ENCODE measurements around the gene SNED1.

SNED1 gene

DNA sequence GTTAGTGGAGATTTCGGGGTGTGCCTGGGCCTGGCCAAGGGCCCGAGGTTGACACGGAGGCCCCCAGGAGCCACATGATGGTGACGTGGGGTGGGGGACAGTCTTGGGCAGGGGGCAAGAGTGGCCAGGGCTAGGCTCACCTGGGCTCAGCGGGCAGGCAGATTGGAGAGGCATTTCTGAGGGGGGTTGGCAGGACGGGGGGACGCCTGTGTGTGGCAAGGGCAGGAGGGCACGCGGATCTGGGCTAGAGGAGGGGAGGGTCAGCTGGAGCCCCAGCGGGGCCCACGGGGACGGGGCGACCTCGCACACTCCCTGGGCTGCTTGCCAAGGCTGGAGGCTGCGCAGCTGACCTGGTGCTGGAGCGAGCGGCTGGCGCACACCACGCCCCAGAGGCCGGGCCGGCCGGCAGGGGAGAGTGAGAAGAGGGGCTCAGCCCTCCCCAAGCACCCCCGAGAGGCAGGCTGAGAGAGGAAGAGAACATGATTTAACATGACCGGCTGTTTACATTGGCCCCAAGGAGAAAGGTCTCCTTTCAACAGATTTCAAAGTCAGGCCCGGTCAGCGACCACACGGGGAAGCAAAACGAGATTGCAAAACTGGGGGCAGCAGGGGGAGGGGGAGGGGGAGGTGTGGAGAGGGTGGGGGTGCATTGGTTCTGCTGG, 38.0 kb upstream of the SNED1 start:
- DNase-seq = no peak

DNA sequence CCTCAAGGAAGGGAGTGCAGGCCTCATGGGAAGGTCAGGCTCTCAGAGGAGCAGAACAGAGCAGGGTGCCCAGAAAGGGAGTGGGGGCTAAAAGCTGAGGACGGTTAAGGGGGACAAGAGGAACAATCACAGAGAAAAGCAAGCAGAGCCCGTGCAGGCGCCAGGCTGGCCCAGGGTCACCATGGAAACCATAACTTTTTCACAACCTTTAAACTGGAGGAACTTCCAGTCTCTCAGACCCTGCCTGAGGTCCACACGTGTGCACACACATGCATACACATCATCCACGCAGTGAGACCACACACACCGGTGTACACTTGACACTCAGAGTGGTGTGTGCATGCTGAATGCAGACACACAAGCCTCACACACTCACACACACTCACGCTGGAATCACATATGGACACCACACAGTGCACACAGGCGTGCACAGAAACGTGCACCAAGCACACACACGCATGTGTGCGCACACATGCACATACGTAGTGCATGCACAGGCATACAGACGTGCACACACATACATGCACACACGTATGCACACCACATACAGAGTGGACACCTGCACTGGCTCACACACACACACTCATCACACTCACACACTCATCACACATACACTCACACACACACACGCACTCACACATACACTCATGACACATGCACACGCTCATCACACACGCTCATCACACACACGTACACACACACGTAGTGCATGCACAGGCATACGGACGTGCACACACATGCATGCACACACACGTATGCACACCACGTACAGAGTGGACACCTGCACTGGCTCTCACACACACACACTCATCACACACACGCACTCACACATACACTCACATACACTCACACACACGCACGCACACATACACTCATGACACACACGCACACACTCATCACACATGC, 37.2 kb upstream of the SNED1 start:
- no peak for DNase-seq

DNA sequence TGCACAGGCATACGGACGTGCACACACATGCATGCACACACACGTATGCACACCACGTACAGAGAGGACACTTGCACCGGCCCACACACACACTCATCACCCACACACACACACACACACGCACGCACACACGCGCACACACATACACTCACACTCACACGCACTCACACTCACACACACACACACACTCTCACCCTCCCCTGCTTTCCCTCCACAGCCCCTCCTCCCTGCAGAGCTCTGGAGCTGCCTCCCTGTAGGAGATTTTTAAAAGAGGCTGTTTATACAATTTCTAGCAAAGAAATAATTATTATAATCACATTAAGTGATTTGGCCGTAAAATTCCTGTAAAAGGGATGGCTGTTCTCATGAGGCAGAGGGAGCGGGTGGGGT, 36.5 kb upstream of the SNED1 start:
- no peak for DNase-seq

DNA sequence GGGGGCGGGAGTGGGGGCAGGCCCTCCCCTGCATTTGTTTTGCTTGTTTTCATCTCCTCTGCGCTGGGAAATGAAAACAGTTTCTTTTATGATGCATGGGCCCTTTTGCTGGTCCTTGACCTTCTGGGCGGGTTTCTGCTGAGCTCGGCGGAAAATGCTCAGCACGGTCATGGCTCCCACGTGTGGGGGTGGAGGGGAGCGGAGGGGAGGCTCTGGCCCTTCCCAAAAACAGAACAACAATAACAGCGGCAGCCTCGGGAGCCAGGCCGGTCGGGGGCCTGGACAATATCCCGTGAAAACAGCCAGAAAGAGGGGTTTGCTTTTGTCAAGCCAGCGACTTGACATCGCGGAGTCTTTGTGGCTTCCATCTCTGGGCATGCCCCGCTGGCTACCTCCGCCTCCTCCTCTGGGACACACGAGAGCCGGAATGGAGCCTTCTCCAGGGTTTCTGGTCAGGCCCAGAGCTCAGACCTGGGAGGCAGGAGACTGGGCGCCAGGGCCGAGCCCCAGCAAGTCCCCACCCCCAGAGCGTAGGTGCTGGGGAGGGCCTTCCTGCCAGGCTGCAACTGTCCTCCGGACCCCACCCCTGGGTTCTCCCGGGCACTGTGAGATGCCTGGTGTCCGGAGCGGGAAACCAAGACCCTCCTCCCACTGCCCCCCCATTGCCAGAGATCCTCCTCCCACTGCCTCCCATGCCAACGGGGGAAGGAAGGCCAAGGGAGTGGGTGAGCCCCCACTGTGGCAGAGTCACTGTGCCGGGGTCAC, 35.9 kb upstream of the SNED1 start:
- no peak for DNase-seq

DNA sequence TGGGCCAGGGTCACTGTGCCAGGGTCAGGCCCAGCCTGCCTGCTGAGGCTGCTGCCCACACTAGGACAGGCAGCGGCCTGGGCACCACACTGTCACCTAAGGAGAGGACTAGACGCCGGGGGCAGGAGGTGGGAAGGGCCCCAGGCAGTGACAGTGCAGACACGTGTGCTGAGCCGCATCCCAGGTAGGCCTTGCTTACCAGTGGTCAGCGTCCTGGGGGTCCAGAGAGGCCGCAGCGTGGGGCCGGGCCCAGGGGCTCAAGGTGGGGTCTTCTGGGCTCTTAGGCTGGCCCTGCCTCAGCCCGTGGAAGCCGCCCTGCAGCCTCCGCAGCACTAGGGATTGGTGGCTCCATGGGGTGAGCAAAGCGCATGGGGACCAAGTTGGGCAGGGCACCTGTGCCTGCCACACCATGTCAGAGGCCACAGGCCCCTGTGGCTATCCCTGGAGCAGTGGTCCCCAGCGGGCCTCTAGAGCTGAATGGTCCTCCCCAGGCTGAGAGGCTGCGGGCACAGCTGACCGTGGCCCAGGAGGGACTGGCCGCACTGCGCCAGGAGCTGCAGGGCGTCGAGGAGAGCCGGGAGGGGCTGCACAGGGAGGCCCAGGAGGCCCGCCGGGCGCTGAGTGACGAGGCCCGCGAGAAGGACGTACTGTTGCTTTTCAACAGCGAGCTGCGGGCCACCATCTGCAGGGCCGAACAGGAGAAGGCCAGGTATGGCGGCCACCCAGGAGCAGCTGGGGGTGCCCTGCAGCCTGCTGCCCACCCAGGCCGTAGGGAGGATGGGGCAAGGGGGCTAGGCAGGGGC, 35.2 kb upstream of the SNED1 start:
- no peak for DNase-seq

DNA sequence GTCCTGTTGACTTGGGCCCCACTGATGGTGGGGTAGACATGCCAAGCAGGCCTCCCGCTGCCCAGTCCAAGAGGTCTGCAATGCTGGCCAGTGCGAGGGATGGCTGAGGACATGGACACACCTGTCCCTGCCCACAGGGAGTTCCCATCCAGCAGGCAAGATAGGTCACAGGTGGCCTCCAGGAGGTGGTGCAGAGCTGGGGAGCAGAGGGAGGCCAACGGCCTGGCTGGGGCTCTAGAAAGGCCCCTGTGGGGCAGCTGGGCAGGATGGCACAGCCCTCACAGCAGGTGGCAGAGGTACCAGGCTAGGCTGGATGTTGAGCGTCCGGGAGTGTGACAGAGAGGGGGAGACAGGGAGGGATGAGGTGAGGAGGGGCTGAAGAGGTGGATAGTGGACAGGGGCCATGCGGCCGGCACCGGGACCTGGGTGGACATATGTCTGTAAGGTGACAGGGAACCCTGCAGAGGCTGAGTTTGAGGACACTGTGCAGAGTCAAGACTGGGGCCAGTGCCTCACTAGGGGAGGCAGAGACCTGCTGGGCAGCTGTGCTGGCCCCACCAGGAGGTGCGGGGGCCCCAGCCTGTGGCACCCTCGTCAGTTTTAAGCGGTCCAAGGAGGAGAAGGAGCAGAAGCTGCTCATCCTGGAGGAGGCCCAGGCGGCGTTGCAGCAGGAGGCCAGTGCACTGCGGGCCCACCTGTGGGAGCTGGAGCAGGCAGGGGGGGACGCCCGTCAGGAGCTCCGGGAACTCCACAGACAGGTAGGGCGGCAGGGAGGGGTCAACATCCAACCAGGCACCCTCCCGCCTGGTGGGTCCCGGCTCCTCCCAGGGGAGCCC, 34.3 kb upstream of the SNED1 start:
- no peak for DNase-seq

DNA sequence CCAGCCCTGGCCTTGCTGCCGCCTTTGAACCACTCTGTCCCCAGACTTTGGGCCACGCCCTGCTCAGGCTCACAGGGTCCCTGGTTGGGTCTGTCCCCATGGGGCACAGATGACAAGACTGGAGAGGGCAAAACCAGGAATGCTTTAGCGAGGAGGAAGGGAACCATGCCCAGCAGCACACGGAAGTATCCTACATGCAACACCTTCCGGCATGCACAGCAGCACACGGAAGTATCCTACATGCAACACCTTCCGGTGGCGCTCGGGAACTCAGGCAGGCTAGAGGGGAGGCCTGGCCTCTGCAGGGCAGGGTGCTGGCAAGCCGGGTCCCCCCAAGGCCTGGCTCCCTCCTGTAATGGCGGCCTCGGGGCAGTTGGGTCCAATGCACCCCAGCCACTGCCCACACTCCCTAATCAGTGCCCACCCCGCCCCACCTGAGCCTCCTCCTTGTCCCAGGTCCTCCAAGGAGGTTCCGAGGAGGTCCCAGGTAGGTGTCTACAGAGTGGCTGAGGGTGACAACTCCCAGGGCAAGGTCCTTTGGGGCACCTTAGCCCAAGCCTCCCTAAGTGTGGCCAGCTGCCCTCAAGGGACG, 33.6 kb upstream of the SNED1 start:
- no peak for DNase-seq

DNA sequence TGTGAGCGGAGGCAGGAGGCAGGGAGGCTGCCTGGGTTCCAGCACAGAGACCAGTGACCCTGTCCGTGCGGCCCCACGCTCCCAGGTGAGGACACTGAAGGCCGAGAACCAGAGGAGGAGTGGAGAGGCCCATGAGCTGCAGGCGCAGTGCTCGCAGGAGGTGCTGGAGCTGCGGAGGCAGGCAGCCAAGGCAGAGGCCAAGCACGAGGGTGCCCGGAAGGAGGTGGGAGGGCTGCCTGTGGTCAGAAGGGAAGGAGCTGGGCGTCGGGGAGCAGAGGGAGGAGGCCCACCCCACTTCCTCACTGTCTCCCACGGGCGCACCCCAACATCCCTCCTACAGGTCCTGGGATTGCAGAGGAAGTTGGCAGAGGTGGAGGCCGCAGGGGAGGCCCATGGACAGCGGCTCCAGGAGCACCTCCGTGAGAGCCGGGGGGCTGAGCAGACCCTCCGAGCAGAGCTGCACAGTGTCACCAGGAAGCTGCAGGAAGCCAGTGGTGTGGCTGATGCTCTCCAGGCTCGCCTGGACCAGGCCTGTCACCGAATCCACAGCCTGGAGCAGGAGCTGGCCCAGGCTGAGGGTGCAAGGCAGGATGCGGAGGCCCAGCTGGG, 33.0 kb upstream of the SNED1 start:
- no peak for DNase-seq

DNA sequence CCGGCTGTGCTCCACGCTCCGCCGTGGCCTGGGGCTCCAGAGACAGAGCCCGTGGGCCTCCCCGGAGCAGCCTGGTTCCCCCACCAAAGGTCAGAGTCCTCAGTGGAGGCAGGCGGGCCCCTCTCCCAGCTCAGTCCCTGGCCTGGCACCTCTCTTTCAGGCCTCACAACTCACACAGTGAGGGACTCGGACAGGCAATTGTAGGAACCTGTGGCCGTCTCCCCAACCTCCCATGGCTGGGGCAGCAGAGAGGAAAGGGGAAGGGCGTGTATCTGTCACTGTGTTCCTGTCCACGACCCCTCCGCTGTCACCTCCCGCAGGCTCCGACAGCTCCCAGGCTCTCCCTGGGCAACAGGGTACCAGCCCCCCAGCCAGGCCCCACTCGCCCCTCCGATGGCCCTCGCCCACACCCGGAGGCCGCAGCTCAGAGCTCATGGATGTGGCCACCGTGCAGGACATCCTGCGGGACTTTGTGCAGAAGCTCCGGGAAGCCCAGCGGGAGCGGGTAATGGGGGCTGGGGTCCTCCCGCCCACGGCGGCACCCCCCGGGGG, 32.4 kb upstream of the SNED1 start:
- no peak for DNase-seq

DNA sequence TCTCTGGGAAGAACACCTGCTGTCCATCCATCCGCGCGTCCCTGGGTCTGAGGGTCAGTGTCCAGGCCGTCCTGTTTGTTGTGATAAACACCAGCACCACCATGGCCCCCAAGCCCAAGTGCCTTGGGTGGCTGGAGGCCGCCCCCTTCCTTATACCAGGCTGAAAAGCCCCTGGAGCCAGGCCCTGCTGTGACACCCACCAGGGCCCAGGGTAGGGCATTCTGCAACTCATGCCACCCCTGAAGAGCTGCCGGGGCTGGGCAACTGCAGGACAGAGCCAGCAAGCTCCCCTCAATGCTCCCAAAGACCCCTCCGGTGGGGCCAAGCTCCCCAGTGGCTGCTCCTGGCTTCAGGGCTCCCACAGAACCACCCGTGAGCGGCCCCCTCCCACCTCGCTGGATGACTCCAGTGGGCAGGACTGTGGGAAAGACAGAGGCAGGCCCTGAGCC, 31.9 kb upstream of the SNED1 start:
- no peak for DNase-seq

DNA sequence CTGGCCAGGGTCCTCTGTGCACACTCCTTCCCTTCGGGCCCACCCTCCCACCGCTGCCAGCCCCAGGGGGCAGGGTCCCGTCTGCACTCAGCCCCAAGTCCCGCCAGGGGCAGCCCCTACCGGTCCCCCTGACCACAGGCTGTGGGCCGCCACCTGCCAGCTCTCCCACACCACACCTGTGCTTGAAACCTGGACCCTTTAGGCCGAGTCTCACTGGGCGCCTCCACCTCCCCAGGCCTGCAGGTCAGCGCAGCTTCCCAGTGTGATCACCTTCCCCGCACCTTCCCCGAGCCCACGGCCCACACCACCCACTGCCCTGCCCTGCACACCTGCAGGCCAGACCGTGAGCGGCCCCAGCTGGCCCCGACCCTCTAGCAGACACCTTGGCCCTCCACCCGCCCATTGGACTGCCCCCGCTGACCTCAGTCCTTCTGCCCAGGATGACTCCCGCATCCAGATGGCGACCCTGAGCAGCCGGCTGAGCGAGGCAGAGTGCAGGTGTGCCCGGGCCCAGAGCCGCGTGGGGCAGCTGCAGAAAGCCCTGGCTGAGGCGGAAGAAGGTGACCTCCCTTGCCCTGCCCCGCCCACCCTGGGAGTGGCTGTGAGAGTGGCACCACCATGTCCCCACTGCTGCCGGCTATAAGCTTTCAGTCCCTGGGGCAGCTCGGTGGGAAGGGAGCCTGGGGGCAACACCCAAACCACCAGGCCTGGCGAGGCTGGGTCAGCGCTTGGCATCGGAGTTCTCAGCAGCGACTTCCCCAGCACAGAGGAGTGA, 31.3 kb upstream of the SNED1 start:
- DNase-seq = no peak

DNA sequence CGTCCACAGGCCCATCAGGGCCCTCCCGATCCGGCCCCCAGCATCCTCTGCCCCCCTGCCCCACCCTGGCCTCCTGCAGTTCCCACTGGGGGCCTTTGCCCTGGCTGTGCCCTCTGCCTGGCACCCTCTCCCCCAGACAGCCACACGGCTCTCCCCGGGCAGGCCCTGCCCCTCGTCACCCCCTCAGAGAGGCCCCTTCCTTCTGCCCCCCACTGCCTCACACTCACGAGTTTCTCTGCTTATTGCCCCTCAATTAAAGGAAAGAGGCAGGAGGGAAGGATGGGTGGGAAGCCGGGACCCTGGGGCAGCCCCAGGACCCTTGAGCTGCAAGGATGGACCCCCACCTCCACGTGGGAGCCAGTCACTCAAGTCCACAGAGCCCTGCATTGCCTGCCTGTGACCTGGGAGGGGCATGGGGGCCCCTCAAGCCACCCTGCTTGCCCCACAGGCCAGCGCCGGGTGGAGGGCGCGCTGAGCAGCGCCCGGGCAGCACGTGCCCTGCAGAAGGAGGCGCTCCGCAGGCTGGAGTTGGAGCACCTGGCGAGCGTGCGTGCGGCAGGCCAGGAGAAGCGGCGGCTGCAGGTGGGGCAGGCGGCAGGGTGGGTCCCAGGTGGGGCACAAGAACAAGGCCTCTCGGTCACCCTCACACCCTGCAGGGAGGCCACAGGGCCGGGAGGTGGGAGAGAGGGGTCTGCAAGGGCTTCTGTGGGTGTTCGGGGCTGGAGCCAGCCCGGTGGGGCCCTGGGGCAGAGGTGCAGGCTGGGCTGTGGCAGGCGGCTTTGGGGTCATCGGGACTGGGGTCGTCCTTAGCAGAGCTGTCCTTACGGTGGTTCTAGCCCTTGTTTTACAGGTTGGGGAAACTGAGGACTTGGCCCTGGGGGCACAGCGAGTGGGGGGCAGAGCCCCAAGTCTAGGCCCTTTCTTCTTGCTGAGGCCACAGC, 30.5 kb upstream of the SNED1 start:
- no peak for DNase-seq

DNA sequence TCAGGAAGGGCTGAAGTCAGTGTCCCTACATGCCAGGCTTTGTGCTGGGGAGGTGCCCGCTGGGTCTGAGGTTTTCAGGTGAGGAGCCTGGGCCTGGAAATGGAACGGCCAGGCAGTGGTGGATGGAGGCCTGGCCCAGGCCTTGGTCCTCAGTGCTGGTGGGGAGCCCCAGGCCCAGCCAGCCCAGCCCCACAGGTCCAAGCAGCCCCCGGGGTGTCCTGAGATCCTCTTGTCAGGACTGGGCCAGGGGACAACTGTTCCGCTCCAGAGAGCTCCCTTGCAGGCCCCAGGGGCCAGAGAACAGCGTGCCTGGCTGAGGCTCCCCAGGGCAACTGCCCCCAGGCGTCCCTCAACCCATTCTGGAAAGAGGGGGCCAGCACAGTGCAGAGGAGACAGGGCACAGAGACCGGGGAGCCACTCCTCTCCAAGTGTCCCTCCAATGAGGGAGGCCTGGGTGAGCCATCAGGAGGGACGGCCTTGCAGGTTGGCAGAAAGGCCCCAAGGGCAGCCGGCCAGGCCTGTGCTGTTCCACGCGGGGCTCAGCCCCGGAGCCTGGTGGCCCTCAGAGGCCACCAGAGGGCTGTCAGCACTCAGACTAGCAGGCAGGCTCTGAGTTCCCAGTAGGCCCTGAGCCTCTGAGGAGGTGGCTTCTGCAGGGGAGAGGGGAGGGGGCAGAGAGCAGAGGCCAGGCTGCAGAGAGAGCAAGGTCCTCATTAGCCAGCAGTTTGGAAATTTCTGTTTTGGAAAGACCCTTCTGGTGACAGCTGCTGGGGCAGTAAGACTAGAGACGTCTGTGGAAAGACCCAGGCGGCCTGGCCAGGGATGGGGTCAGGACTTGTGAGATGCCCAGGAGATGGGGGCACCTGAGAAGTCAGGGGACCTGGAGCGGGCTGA, 29.4 kb upstream of the SNED1 start:
- DNase-seq = no peak

DNA sequence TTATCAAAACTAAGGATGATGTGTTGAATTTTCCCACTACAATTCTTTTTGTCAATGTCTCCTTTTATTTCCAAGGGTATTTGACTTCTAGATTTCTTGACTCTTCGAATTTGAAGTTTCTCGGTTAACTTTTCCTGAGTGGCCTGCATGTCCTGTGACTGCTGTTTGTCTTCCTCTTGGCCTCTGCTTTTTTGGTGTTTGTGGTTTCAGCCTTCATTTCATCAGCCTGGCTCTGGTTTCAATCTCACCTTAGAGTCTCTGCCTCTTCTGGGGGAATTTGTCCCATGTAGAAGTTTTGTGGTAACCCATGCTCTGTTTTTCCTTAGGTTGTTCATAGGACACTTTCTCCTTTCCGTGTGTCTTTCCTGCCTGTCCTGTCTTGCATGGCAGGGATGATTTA, 28.3 kb upstream of the SNED1 start:
- DNase-seq = no peak

DNA sequence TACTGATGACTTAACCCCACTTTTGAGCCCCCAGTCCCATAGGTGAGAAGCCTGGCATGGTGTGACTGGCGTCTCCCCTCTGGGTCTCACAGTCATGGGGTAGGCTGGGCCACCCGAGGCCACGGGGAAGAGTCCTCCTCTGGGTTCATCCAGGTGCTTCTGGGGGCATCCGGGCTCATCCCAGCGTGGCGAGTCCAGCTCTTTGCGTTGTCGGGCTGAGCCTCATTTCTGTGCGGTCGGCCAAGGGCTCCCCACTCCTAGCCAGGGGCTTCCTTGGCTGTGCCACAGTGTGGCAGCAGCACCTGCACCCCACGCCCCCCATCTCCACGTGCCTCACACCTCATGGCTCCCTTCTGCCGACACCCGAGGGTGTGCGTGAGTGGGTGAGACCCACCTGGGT, 27.6 kb upstream of the SNED1 start:
- DNase-seq = no peak

DNA sequence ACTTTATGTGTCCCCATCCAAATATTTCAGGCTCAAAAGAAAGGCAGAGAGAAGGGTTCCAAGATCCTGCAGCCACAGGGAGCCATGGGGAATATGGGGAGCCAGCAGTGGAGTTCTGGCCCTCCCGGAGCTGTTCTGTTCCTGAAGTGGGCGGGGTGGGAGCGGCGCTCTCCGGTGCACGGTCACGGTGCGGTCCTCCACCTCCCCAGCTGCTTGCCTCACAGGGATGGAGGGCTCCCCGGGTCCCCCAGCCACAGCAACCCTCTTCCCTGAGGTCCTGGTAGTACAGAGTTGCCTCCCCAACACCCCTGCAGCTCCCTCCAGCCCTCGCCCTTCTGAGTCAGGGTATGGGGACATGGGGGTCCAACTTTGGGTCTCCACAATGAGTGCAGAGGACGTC, 26.2 kb upstream of the SNED1 start:
- DNase-seq = no peak

Measured in EL (cell line).